C4-2B (cell line): ENCODE data around the gene PPP1R3D.

ENCODE experiments used
- H3K27ac ChIP-seq: fragments of 450-650 bp; 2 replicates; pipeline ENCODE4 v1.5.1; 2017
- CTCF ChIP-seq: fragments of 450-650 bp; conservative IDR thresholded peaks from 2 replicates; pipeline ENCODE4 v1.5.1; 2017; ENCODE audit warnings: mild to moderate bottlenecking
- ZFX ChIP-seq: fragments of 450-650 bp; IDR thresholded peaks from 2 replicates; pipeline ENCODE4 v1.6.1; 2017

The PPP1R3D gene

DNA sequence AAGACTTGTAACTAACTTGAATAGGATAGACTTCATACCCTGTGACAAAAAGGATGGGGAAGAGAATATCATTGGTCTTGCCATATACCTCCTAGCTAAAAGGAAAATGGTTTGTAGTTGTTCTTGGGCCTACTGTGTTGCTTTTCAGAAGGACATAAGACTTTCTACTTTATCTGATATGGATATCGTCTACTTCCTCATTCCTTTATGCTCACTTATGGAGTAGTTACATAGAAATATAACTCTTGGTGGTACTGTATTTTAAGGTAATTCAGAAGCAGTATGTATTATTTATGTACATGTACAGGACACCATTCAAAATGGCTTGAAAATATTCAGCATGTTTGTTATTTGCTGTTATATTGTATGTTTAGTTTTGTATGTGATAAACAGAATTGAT is 8.1 kb upstream of the PPP1R3D start:
- no peak for TF ChIP-seq CTCF
- H3K27ac ChIP-seq, result no peak overlapping the region

DNA sequence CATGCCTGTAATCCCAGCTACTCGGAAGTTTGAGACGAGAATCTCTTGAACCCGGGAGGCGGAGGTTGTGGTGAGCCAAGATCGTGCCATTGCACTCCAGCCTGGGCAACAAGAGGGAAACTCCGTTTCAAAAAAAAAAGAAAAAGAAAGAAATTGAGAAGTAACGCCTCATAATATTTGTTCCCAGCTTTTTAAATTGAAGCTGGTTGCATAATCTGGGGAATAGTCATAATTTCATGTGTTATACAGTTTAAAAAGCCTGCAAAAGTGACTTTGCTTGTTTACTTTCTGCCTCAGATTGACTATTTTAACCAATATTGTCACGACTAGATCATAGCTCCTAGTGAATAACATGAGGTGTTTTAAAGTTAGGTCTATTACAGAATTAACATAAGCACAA is 7.3 kb upstream of the PPP1R3D start:
- no peak overlapping the region for H3K27ac ChIP-seq
- TF ChIP-seq CTCF (no peak), ZFX (no peak)

DNA sequence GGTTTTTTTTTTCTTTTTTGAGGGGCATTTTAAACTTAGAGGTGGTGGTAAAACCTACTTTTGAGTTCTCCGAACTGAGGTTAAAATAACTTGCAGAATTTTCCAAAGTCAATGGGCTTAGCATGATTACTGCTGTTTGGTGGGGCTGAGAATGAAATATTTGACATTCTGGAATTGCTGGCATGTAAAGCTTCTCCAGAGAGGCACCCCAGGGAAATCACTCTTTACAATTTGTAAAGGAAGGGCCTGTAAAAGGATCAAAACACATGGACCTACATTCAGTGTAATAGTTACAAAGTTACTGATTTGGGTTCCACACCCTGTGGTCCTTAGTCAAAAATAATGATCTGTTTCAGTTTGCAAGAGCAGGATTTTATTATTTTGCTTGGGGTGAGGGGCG is 5.6 kb upstream of the PPP1R3D start:
- TF ChIP-seq ZFX (no peak), CTCF (no peak)
- H3K27ac ChIP-seq, result no peak overlapping the region

- TF ChIP-seq CTCF (no peak), ZFX (no peak)
- no peak overlapping the region for H3K27ac ChIP-seq
Observed at GRCh38 chr20:59945175-59945574, 5.1 kb upstream of the PPP1R3D start.

DNA sequence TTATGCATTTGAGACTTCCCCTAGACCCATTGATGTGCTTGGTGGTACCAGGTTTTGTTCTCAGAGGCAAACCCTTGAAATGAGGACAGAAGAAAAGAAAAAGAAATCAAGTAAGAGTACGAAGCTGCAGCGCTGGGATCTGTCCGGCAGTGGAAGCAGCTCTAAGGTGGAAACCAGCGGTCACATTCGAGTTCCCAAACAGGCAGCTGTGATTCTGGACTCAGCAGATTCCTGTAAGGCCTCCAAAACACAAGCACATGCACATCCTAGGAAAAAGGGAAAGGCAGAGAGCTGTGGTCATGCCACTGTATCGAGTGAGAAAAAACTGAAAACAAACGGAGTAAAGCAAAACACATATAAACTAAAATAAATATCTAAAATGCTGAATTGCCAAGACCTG is 4.6 kb upstream of the PPP1R3D start:
- no peak for TF ChIP-seq ZFX
- TF ChIP-seq CTCF, result no peak
- no peak overlapping the region for H3K27ac ChIP-seq

DNA sequence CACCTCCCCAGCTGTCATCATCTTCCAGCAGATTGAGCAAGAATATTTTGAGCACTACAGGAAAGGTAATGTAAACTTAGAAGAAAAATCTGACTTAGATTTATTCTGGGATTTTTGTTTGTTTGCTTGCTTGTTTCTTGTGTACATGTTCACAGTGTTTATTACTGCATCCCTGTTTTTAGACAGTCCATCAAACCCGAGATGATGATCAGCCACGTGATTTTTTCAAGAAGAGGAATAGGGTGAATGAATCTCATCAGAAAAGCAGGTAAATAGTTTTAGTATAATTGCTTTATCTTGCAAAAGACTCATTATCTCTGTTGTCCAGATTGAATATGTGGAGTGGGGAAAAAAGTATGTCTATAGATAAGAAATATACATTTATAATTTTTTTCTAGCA is 2.1 kb upstream of the PPP1R3D start:
- no peak overlapping the region for H3K27ac ChIP-seq
- TF ChIP-seq CTCF (no peak), ZFX (no peak)

GRCh38 chr20:59940956-59941294 is 820 bp upstream of the PPP1R3D start:
- no peak for TF ChIP-seq ZFX
- peak overlapping the region; percentile 92 for H3K27ac ChIP-seq

GRCh38 chr20:59939879-59940128 is 301 bp downstream of the PPP1R3D start:
- TF ChIP-seq ZFX (peak; percentile 85), CTCF (no peak)

More at GRCh38 chr20:59939879-59940128, 301 bp downstream of the PPP1R3D start:
- H3K27ac ChIP-seq, result peak overlapping the region; percentile 92
